ENCODE data around the gene TRNAU1AP.

- TF ChIP-seq CTCF (IDR thresholded peaks at IDR 0.05) (no peak), POLR2A (IDR thresholded peaks at IDR 0.05) (no peak)
These were observed 36.3 kb upstream of the TRNAU1AP start for GRCh38 chr1:28516518-28516956.

All from Peyer's patch (tissue), 4 donors.